ENCODE measurements around the gene CIPC. TPM values are rescaled to one million over a fixed set of nuclear protein-coding genes. Genes with fewer than 3 reads are reported as not detected.
A peak's percentile ranks its signal among the peaks of the same experiment; 100 is the strongest.

CIPC gene
- total RNA-seq, 1 experiment from 2014 or later = 31.1 TPM

- ChIA-PET CTCF (interaction anchor here (0.9 kb wide), 1 partner anchor 196 kb away, joined by 3 read pairs; no protein-coding TSS in a partner anchor), POLR2A (ENCODE audit: low non-redundant PET) (interaction anchor here (0.6 kb wide), 1 partner anchor 157 kb away, joined by 4 read pairs; no protein-coding TSS in a partner anchor)
- no TSS peak for BruUV-seq (replicated peaks)
- no peak for DNase-seq (ENCODE audit: low spot score)
- no peak for TF ChIP-seq EZH2 (IDR thresholded peaks at IDR 0.05; ENCODE audit: borderline replicate concordance, low read depth, low read length, poor library complexity, severe bottlenecking)
- no peak for TF ChIP-seq CTCF (conservative IDR thresholded peaks at IDR 0.05; ENCODE audit: low read depth, low read length)
- Histone ChIP-seq H3K27ac (ENCODE audit: low read depth, low read length, poor library complexity, severe bottlenecking) (no peak overlapping the region), H3K4me1 (ENCODE audit: insufficient read depth, low read length, poor library complexity, severe bottlenecking) (no peaks in the 10 kb centered on the region), H3K27me3 (replicated peaks; ENCODE audit: insufficient read depth, low read depth, low read length, poor library complexity) (no peaks in the 10 kb centered on the region), H3K36me3 (ENCODE audit: insufficient read depth, low read length, poor library complexity, severe bottlenecking) (no peaks in the 10 kb centered on the region), H3K9me3 (ENCODE audit: low read depth, low read length, poor library complexity, severe bottlenecking) (no peaks in the 10 kb centered on the region), H3K4me3 (ENCODE audit: low read depth, low read length, poor library complexity, severe bottlenecking) (no peak overlapping the region)
- intact Hi-C loops (cut with micrococcal nuclease; ENCODE audit: unreplicated experiment) = no loop called here
These were observed 31.4 kb upstream of the CIPC start for GRCh38 chr14:77066578-77067172.

- DNase-seq (ENCODE audit: low spot score) = peak; percentile 77
- CTCF ChIA-PET = interaction anchor here (0.6 to 3.9 kb wide), 6 partner anchors 8 to 197 kb away, joined by 3 to 82 read pairs (median 6); no protein-coding TSS in a partner anchor
- Histone ChIP-seq H3K36me3 (ENCODE audit: insufficient read depth, low read length, poor library complexity, severe bottlenecking) (no peaks in the 10 kb centered on the region), H3K4me1 (ENCODE audit: insufficient read depth, low read length, poor library complexity, severe bottlenecking) (no peaks in the 10 kb centered on the region), H3K27ac (ENCODE audit: low read depth, low read length, poor library complexity, severe bottlenecking) (no peak overlapping the region), H3K27me3 (replicated peaks; ENCODE audit: insufficient read depth, low read depth, low read length, poor library complexity) (no peaks in the 10 kb centered on the region), H3K9me3 (ENCODE audit: low read depth, low read length, poor library complexity, severe bottlenecking) (no peaks in the 10 kb centered on the region), H3K4me3 (ENCODE audit: low read depth, low read length, poor library complexity, severe bottlenecking) (no peak overlapping the region)
- intact Hi-C loops (cut with micrococcal nuclease; ENCODE audit: unreplicated experiment) = loop anchor here (1.0 kb wide), 1 partner anchor 155 kb away; no protein-coding TSS in a partner anchor
- POLR2A ChIA-PET (ENCODE audit: low non-redundant PET) = no interaction called here
- BruUV-seq (replicated peaks) = no TSS peak
- TF ChIP-seq EZH2 (IDR thresholded peaks at IDR 0.05; ENCODE audit: borderline replicate concordance, low read depth, low read length, poor library complexity, severe bottlenecking) (no peak), CTCF (conservative IDR thresholded peaks at IDR 0.05; ENCODE audit: low read depth, low read length) (peak; percentile 98)
These were observed 30.2 kb upstream of the CIPC start for GRCh38 chr14:77067632-77068516.

- no peak for DNase-seq (ENCODE audit: low spot score)
- H3K27me3 ChIP-seq (replicated peaks; ENCODE audit: insufficient read depth, low read depth, low read length, poor library complexity) = no peaks in the 10 kb centered on the region
- H3K36me3 ChIP-seq (ENCODE audit: insufficient read depth, low read length, poor library complexity, severe bottlenecking) = no peaks in the 10 kb centered on the region
- intact Hi-C loops (cut with micrococcal nuclease; ENCODE audit: unreplicated experiment) = loop anchor here (1.0 kb wide), 1 partner anchor 155 kb away; no protein-coding TSS in a partner anchor
- BruUV-seq (replicated peaks) = no TSS peak
- no peak overlapping the region for H3K27ac ChIP-seq (ENCODE audit: low read depth, low read length, poor library complexity, severe bottlenecking)
- H3K4me1 ChIP-seq (ENCODE audit: insufficient read depth, low read length, poor library complexity, severe bottlenecking) = no peaks in the 10 kb centered on the region
- no peak overlapping the region for H3K4me3 ChIP-seq (ENCODE audit: low read depth, low read length, poor library complexity, severe bottlenecking)
- no peaks in the 10 kb centered on the region for H3K9me3 ChIP-seq (ENCODE audit: low read depth, low read length, poor library complexity, severe bottlenecking)
- POLR2A ChIA-PET (ENCODE audit: low non-redundant PET) = no interaction called here
- no peak for TF ChIP-seq EZH2 (IDR thresholded peaks at IDR 0.05; ENCODE audit: borderline replicate concordance, low read depth, low read length, poor library complexity, severe bottlenecking)
- TF ChIP-seq CTCF (conservative IDR thresholded peaks at IDR 0.05; ENCODE audit: low read depth, low read length) = 0 out of 2 replicates have a peak, but pooled peaks have one; percentile 4
- CTCF ChIA-PET = interaction anchor here (0.6 to 3.9 kb wide), 7 partner anchors 35 to 198 kb away, joined by 3 to 82 read pairs (median 7); no protein-coding TSS in a partner anchor
These were observed 29.4 kb upstream of the CIPC start for GRCh38 chr14:77068517-77069200.
